Hepatocyte (in vitro differentiated cells): ENCODE results near the gene PAEP. TPM values are rescaled to one million over a fixed set of nuclear protein-coding genes. Genes with fewer than 3 reads are reported as not detected.

Experiments used
- DNase-seq: peaks from one replicate; pipeline ENCODE4 v3.0.0-alpha.2; 2016; ENCODE audit warnings: low spot score
- H2AFZ ChIP-seq: fragments of 200-600 bp; sonication (generic); 2 replicates; pipeline ENCODE4 v1.6.0; 2016; ENCODE audit warnings: antibody characterized with exemption, mild to moderate bottlenecking
- H3K27ac ChIP-seq: fragments of 200-600 bp; sonication (generic); 2 replicates; pipeline ENCODE4 v1.5.1; 2016; ENCODE audit warnings: mild to moderate bottlenecking
- H3K27me3 ChIP-seq: fragments of 200-600 bp; sonication (generic); 2 replicates; pipeline ENCODE4 v1.6.1; 2016
- H3K36me3 ChIP-seq: fragments of 200-600 bp; sonication (generic); replicated peaks from 2 replicates; pipeline ENCODE4 v1.5.1; 2016; ENCODE audit warnings: low read depth; ENCODE audit not compliant: insufficient read depth
- H3K4me1 ChIP-seq: fragments of 200-600 bp; sonication (generic); 2 replicates; pipeline ENCODE4 v1.5.1; 2016; ENCODE audit warnings: mild to moderate bottlenecking, moderate library complexity; ENCODE audit not compliant: insufficient read depth
- H3K4me2 ChIP-seq: fragments of 200-600 bp; sonication (generic); 2 replicates; pipeline ENCODE4 v1.6.0; 2016
- H3K4me3 ChIP-seq: fragments of 200-600 bp; sonication (generic); 2 replicates; pipeline ENCODE4 v1.5.1; 2016; ENCODE audit warnings: mild to moderate bottlenecking
- H3K79me2 ChIP-seq: fragments of 200-600 bp; sonication (generic); 2 replicates; pipeline ENCODE4 v1.6.0; 2017; ENCODE audit warnings: mild to moderate bottlenecking
- H3K9me2 ChIP-seq: fragments of 200-600 bp; sonication (generic); replicated peaks from 2 replicates; pipeline ENCODE4 v1.6.0; 2017; ENCODE audit warnings: mild to moderate bottlenecking; ENCODE audit not compliant: insufficient read depth
- H3K9me3 ChIP-seq: fragments of 200-600 bp; sonication (generic); 2 replicates; pipeline ENCODE4 v1.5.1; 2016; ENCODE audit warnings: low read depth, mild to moderate bottlenecking
- H4K20me1 ChIP-seq: fragments of 200-600 bp; sonication (generic); 2 replicates; pipeline ENCODE4 v1.6.0; 2016; ENCODE audit warnings: mild to moderate bottlenecking; ENCODE audit not compliant: insufficient read depth, poor library complexity, severe bottlenecking
- CTCF ChIP-seq: fragments of 200-600 bp; sonication (generic); IDR thresholded peaks from 2 replicates; pipeline ENCODE4 v1.5.1; 2016; ENCODE audit warnings: antibody characterized with exemption, mild to moderate bottlenecking; ENCODE audit not compliant: poor library complexity
- EZH2 ChIP-seq: fragments of 200-600 bp; sonication (generic); IDR thresholded peaks from 2 replicates; pipeline ENCODE4 v1.6.1; 2016; ENCODE audit warnings: antibody characterized with exemption, mild to moderate bottlenecking, borderline replicate concordance
- EZH2phosphoT487 ChIP-seq: fragments of 200-600 bp; sonication (generic); IDR thresholded peaks from one replicate; pipeline ENCODE4 v1.6.1; 2018; ENCODE audit warnings: antibody characterized with exemption, mild to moderate bottlenecking, low read depth, moderate library complexity; ENCODE audit not compliant: unreplicated experiment, severe bottlenecking
- WGBS: methylation state at CpG from one replicate; pipeline ENCODE4 v1.1.6; 2016; ENCODE audit warnings: low lambda C conversion rate; ENCODE audit errors: missing lambda C conversion rate; 5-methylcytosine and 5-hydroxymethylcytosine counted together
- polyA plus RNA-seq: library from polyadenylated mRNA; unstranded; fragments of >200 nt; fragmentation: Nextera tagmentation; extraction: Ambion mirVana; gene quantifications from 2 replicates; pipeline ENCODE4 v1.2.1, GENCODE V29; 2016
- total RNA-seq: library from RNA; depleted of rRNA; stranded (reverse); fragments of >200 nt; gene quantifications from 2 replicates; pipeline ENCODE4 v1.2.3, GENCODE V29; 2014

The PAEP gene
- total and polyA plus RNA-seq, 2 experiments from 2014 or later: not detected

GRCh38 chr9:135579356-135579755 lies 17.8 kb downstream of the PAEP start:
- Histone ChIP-seq H3K4me2 (no peak overlapping the region), H3K9me3 (no peaks in the 10 kb centered on the region), H2AFZ (no peak overlapping the region), H3K9me2 (no peaks in the 10 kb centered on the region), H3K27ac (no peak overlapping the region), H3K36me3 (no peaks in the 10 kb centered on the region), H4K20me1 (no peaks in the 10 kb centered on the region), H3K4me1 (no peaks in the 10 kb centered on the region), H3K27me3 (no peaks in the 10 kb centered on the region), H3K4me3 (no peak overlapping the region), H3K79me2 (no peaks in the 10 kb centered on the region)
- no peak for DNase-seq
- TF ChIP-seq CTCF: no peak
- TF ChIP-seq EZH2phosphoT487: no peak
- no peak for TF ChIP-seq EZH2
- WGBS: 57% methylated on average over 2 of the region's 2 CpGs

GRCh38 chr9:135579889-135580660 lies 18.5 kb downstream of the PAEP start:
- H4K20me1 ChIP-seq: no peaks in the 10 kb centered on the region
- H3K4me1 ChIP-seq: no peaks in the 10 kb centered on the region
- no peak overlapping the region for H3K4me2 ChIP-seq
- TF ChIP-seq EZH2phosphoT487 (no peak), EZH2 (no peak), CTCF (no peak)
- no peaks in the 10 kb centered on the region for H3K79me2 ChIP-seq
- no peak overlapping the region for H3K4me3 ChIP-seq
- no peaks in the 10 kb centered on the region for H3K27me3 ChIP-seq
- DNase-seq: no peak
- H3K27ac ChIP-seq: no peak overlapping the region
- H3K9me2 ChIP-seq: no peaks in the 10 kb centered on the region
- no peaks in the 10 kb centered on the region for H3K9me3 ChIP-seq
- H3K36me3 ChIP-seq: no peaks in the 10 kb centered on the region
- 79% methylated on average over 10 of the region's 10 CpGs for WGBS
- H2AFZ ChIP-seq: no peak overlapping the region

GRCh38 chr9:135580664-135581380 lies 19.3 kb downstream of the PAEP start:
- H3K9me2 ChIP-seq: no peaks in the 10 kb centered on the region
- 93% methylated on average over 11 of the region's 11 CpGs for WGBS
- TF ChIP-seq EZH2phosphoT487 (no peak), CTCF (no peak), EZH2 (no peak)
- H3K4me2 ChIP-seq: no peak overlapping the region
- no peaks in the 10 kb centered on the region for H3K27me3 ChIP-seq
- H3K4me1 ChIP-seq: no peaks in the 10 kb centered on the region
- no peak overlapping the region for H3K27ac ChIP-seq
- H4K20me1 ChIP-seq: no peaks in the 10 kb centered on the region
- no peaks in the 10 kb centered on the region for H3K9me3 ChIP-seq
- no peak overlapping the region for H2AFZ ChIP-seq
- DNase-seq: no peak
- no peak overlapping the region for H3K4me3 ChIP-seq
- H3K79me2 ChIP-seq: no peaks in the 10 kb centered on the region
- no peaks in the 10 kb centered on the region for H3K36me3 ChIP-seq
